COR-L47 (cell line): ENCODE results near the gene CACNA2D3.

ENCODE experiments used
- DNase-seq: peaks from one replicate; lab custom pipeline; 2025; lab: John Stamatoyannopoulos, UW

CACNA2D3 gene

GRCh38 chr3:54171509-54171908, 49.2 kb downstream of the CACNA2D3 start:
- DNase-seq: no peak

- DNase-seq: no peak
Observed at GRCh38 chr3:54171951-54172350, 49.6 kb downstream of the CACNA2D3 start.

DNA sequence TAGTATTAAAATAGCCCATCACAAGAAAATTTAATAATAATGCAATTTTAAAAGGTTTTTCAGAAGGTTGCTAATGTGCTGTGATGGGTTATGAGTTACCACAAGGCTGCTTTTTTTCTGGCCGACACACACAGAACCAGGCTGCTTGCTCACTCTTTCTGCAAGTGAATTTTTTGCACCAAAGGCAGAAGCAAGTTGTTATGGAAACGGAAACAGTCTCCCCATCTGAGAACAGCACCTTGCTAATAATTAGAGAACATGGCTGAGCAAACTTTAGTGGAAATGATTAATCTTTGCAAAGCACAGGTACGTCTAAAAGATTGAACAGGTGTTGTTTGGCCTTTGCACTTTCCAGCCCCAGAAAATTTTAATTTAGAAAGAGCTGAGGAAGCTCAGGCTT, 51.0 kb downstream of the CACNA2D3 start:
- DNase-seq: no peak

- DNase-seq: no peak
Observed at GRCh38 chr3:54176106-54176505, 53.8 kb downstream of the CACNA2D3 start.

GRCh38 chr3:54177816-54178215, 55.5 kb downstream of the CACNA2D3 start:
- no peak for DNase-seq

GRCh38 chr3:54178376-54178775, 56.0 kb downstream of the CACNA2D3 start:
- no peak for DNase-seq

DNA sequence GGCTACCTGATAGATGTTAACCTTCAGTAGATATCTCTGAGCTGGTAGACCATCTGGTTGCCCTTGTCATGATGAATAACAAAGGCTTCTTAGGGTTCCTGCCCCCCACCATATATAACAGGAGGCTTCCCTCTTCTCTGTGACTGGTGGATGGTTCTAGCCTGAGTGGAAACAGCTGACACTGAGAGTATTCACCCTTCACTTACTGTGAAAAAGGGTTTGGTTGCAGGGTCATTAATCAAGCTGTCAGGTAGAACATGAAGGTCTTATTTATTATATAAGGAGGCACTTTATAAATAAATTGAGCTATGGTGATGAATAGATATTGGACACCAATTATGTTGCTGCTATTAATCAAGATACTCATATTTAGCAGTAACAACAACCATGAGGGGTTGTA, 58.6 kb downstream of the CACNA2D3 start:
- no peak for DNase-seq

- DNase-seq: no peak
Observed at GRCh38 chr3:54182242-54182641, 59.9 kb downstream of the CACNA2D3 start.

DNA sequence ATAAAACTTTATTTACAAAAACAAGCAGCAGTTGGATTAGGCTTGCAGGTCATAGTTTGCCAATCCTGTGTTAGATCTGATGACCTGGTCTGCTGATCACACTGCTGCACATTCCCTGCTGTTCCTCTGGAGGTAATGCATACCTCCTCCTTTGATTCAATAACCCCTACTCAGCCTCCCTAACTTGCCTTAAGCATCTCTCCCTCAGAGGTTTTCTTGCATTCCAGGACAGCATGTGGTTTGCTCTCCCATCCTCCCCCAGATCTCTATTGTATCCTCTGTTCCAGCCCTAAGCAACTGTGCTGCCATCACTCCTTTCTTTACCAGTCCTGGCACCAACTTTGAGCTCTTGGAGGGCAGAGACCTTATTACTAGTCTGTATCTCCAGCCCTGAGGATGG, 63.4 kb downstream of the CACNA2D3 start:
- no peak for DNase-seq

GRCh38 chr3:54188176-54188791, 65.9 kb downstream of the CACNA2D3 start:
- DNase-seq: no peak

GRCh38 chr3:54191220-54191619, 68.9 kb downstream of the CACNA2D3 start:
- no peak for DNase-seq

GRCh38 chr3:54192026-54192425, 69.7 kb downstream of the CACNA2D3 start:
- no peak for DNase-seq

GRCh38 chr3:54193093-54193492, 70.7 kb downstream of the CACNA2D3 start:
- peak; percentile 37 for DNase-seq

- no peak for DNase-seq
Observed at GRCh38 chr3:54196360-54196991, 74.1 kb downstream of the CACNA2D3 start.

GRCh38 chr3:54197509-54197908, 75.2 kb downstream of the CACNA2D3 start:
- no peak for DNase-seq

DNA sequence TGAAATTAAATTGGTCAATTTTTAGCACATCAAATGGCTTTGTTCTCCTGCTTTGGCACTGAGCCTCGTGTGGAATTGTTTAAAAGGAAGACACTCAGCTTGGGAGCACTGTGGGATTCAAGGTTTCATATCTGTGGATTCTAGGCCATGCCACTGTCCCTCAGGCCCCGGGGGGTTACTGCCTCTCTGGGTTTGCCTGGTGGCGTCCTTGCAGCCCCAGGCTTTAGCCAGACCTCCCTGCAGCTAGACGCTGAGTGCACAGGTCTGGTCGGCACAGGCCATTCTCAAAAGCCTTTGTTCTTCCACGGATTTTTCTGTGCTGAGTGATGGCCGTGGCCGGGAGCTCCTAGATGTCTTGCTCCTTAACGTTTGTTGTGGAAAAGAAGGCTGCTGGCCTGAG, 76.2 kb downstream of the CACNA2D3 start:
- no peak for DNase-seq

- no peak for DNase-seq
Observed at GRCh38 chr3:54202054-54202453, 79.7 kb downstream of the CACNA2D3 start.

GRCh38 chr3:54202651-54203248, 80.4 kb downstream of the CACNA2D3 start:
- DNase-seq: no peak

GRCh38 chr3:54206874-54207273, 84.5 kb downstream of the CACNA2D3 start:
- no peak for DNase-seq

DNA sequence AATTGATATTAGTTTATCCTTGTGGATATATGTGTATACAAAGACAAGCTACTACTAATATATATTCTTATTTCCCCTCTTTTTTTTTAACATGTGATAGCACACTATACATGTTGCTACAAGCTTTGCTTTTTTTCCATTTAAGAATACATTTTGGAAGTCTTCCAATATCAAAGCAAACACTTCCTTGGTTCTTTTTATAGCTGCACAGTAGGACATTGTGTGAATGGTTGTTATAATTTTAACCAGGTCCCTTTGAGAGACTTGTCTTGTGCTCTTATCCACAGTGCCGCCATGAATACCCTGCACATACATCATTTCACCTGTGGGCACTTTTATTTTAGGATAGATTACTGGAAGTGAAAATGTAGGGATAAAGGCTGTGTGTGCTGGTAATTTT, 88.7 kb downstream of the CACNA2D3 start:
- peak; percentile 56 for DNase-seq

- no peak for DNase-seq
Observed at GRCh38 chr3:54212723-54213122, 90.4 kb downstream of the CACNA2D3 start.

- no peak for DNase-seq
Observed at GRCh38 chr3:54213907-54214306, 91.6 kb downstream of the CACNA2D3 start.

DNA sequence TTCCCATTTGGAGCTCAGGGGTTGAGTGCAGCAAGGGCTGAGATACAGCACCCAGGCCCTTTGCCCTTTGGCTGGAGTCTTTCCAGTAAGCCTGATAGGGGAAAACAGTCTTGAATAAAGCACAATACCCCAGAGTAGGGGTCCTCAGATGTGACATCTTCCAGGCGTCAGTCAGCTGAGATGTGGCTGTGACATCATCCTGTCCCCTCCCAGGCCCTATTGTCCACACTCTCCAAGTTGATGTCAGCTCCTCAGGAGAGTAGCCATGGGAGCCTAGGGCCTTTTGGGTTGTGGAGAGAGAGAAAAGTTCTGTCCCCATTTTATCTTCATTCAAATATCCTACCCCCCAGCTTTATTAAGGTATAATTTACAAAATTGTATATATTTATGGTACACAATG, 92.5 kb downstream of the CACNA2D3 start:
- DNase-seq: no peak

GRCh38 chr3:54215521-54215920, 93.2 kb downstream of the CACNA2D3 start:
- no peak for DNase-seq
